GM06990 (cell line): ENCODE data around the gene STX19.
A peak's percentile ranks its signal among the peaks of the same experiment; 100 is the strongest.
"Not testable (repeated sequence)": the region's sequence is repeated elsewhere in the genome, so short reads cannot be mapped to it uniquely, and the experiment has no call there.

ENCODE experiments used
- DNase-seq: peaks from one replicate; pipeline ENCODE4 v3.0.0-alpha.2; 2011; ENCODE audit not compliant: insufficient read length; ENCODE audit errors: extremely low read depth
- H3K27me3 ChIP-seq: replicated peaks from 2 replicates; pipeline ENCODE4 v1.6.0; 2011; ENCODE audit warnings: low read length; ENCODE audit not compliant: control insufficient read depth, insufficient read depth
- H3K36me3 ChIP-seq: 2 replicates; pipeline ENCODE4 v1.5.1; 2011; ENCODE audit warnings: low read length; ENCODE audit not compliant: control insufficient read depth, insufficient read depth
- H3K4me3 ChIP-seq: replicated peaks from 2 replicates; pipeline ENCODE4 v1.5.1; 2011; ENCODE audit warnings: low read depth, mild to moderate bottlenecking, control low read depth, low read length
- TF ChIP-seq, protein P1 (sequence below): IDR thresholded peaks from 2 replicates; pipeline ENCODE4 v1.5.1; 2011; ENCODE audit warnings: low read length, control low read depth, mild to moderate bottlenecking, inconsistent platforms; ENCODE audit not compliant: insufficient read depth, poor library complexity, severe bottlenecking

The STX19 gene

DNA sequence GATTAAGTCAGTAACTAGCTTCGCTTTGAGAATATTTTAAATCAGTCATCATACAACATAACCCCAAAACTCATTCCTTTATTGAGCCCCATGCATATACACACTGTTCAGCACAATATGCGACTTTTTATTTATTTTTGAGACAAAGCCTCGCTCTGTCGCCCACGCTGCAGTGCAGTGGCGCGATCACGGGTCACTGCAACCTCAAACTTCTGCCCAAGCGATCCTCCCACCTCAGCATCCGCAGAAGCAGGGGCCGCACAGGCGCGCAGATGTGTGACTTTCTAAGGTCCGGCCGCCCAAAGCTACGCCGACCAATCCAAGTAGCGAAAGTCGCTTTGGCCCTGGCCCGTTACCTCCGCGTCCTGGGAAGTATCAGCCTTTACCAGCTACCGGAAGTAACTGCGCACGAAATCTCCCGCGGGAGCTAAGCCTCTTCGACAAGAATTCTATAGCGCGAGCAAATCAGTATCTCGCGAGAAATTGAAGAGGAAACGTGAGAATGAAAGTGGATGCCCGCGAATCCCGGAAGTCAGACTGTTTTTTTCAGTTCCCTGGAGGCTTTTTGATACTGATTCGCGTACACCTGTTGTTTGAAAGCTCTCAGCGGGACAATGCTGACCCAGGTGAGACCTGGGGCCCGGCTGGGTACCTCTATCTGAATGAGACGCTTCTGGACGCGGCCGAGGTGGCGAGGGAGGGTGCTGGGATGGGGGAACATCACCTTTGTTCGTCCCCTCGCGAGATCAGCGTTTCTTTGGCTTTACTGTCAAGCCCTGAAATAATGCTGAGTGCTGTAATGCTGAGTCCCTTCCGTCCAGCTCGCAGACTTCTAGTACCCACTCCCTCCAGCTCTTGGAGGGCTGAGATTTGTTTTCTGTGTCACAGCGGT is 34.4 kb upstream of the STX19 start, which contains the start of the genes DHFR2 and NSUN3:
Gene DHFR2 (minus strand): TSS at position 404 of the 892 bp plus-strand sequence. CDS start 1,405 bp downstream, outside the sequence.
Gene NSUN3 (plus strand): TSS at position 549 of the 892 bp plus-strand sequence. CDS start 66 bp downstream, at position 615.
- H3K4me3 ChIP-seq, result peak within 1 kb of the TSS; percentile 75
- H3K27me3 ChIP-seq, result no peaks in the 10 kb centered on the region
- TF ChIP-seq, protein P1, sequence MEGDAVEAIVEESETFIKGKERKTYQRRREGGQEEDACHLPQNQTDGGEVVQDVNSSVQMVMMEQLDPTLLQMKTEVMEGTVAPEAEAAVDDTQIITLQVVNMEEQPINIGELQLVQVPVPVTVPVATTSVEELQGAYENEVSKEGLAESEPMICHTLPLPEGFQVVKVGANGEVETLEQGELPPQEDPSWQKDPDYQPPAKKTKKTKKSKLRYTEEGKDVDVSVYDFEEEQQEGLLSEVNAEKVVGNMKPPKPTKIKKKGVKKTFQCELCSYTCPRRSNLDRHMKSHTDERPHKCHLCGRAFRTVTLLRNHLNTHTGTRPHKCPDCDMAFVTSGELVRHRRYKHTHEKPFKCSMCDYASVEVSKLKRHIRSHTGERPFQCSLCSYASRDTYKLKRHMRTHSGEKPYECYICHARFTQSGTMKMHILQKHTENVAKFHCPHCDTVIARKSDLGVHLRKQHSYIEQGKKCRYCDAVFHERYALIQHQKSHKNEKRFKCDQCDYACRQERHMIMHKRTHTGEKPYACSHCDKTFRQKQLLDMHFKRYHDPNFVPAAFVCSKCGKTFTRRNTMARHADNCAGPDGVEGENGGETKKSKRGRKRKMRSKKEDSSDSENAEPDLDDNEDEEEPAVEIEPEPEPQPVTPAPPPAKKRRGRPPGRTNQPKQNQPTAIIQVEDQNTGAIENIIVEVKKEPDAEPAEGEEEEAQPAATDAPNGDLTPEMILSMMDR, result no peak
- H3K36me3 ChIP-seq, result peaks cover 4% of the 10 kb centered on the region
- DNase-seq, result peak; percentile 89

DNA sequence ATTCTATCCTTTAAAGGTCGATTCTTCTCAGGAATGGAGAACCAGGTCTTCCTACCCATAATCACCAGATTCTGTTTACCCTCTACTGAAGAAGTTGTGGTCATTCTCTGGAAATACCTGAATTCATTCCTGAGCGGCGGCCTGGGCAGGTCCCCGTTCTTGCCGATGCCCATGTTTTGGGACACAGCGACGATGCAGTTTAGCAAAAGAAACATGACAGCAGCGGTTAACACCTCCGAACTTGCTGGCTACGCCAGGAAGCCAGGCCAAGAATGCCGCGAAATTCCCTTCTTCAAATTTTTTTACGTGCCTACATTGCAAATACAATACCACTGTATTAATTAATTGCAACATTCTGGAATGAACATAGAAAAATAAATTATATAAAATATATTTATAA is 32.9 kb upstream of the STX19 start:
- H3K4me3 ChIP-seq, result no peak overlapping the region
- H3K36me3 ChIP-seq, result peaks cover 2% of the 10 kb centered on the region
- TF ChIP-seq, protein P1, result no peak
- DNase-seq, result no peak
- H3K27me3 ChIP-seq, result no peaks in the 10 kb centered on the region

DNA sequence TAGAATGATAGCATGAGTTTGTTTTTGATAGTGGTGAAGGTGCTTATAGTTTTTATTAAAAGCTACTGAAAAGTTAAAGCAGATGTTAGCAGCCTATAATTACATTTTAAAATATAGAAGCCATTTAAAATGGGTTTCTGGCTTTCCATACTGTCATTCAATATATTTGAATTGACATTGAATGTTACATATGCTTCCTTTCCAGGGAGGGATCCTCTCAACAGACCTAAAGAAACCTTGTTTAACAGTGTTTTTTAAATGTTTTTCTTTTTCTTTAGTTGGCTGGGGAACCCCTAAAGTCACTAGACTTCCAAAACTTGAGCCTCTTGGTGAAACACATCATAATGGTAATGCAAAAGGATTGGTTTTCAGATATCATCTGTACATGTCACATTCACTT is 22.1 kb upstream of the STX19 start:
- Histone ChIP-seq H3K27me3 (no peaks in the 10 kb centered on the region), H3K36me3 (no peaks in the 10 kb centered on the region), H3K4me3 (no peak overlapping the region)
- no peak for DNase-seq
- TF ChIP-seq, protein P1, result no peak

DNA sequence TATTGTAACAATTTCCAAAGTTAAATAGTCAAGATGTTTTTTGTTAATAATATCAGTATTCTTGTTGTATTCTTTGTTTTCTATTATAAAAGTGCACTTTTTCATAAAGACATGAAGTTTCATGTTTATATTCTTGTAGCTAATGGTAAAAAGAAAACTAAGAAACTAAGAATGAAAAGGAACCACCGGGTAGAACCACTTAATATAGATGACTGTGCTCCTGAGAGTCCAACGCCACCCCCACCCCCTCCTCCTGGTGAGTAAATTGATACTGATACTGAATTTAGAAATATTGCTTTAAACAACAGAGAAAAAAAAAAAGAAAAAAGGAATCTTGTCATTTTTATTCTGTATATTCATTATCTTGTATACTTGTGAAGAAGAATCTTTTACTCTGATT is 20.9 kb upstream of the STX19 start:
- TF ChIP-seq, protein P1, result no peak
- DNase-seq, result no peak
- H3K36me3 ChIP-seq, result no peaks in the 10 kb centered on the region
- no peak overlapping the region for H3K4me3 ChIP-seq
- no peaks in the 10 kb centered on the region for H3K27me3 ChIP-seq

DNA sequence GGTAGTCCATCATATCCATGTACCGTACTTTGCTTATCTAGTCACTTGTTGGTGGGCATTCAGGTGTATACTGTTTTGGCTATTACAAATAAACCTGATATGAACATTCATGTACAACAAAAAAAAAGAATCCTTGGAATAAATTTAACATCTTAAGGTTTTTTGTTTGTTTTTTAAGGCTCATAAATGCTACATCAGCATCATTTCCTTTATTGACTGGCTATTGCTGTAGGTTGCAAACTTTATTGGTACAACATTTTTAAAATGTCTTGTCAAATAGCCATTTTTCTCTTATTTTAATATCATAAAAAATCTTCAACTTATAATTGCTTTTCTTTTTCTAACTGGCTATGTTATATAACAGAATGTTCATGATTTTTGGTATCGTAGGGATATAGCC is 18.1 kb upstream of the STX19 start:
- Histone ChIP-seq H3K27me3 (no peaks in the 10 kb centered on the region), H3K4me3 (no peak overlapping the region), H3K36me3 (no peaks in the 10 kb centered on the region)
- DNase-seq, result no peak
- TF ChIP-seq, protein P1, result no peak

DNA sequence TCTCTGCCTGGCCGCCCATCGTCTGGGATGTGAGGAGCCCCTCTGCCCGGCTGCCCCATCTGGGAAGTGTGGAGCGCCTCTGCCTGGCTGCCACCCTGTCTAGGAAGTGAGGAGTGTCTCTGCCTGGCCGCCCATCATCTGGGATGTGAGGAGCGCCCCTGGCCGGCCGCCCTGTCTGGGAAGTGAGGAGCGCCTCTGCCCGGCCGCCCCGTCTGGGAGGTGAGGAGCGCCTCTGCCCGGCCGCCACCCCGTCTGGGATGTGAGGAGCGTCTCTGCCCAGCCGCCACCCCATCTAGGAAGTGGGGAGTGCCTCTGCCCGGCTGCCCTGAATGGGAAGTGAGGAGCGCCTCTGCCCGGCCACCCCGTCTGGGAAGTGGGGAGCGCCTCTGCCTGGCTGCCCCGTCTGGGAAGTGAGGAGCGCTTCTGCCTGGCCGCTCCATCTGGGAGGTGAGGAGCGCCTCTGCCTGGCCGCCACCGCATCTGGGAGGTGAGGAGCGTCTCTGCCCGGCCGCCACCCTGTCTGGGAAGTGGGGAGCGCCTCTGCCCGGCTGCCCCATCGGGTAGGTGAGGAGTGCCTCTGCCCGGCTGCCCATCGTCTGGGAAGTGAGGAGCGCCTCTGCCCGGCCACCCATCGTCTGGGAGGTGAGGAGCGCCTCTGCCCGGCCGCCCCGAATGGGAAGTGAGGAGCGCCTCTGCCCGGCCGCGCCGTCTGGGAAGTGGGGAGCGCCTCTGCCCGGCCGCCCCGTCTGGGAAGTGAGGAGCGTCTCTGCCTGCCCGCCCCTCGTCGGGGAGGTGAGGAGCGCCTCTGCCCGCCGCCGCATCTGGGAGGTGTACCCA is 15.9 kb upstream of the STX19 start:
- not testable (repeated sequence) for H3K4me3 ChIP-seq, H3K36me3 ChIP-seq, H3K27me3 ChIP-seq, DNase-seq
